GM18507 (cell line): ENCODE measurements around the gene MFSD12.

Experiments used
- DNase-seq: peaks from one replicate; pipeline ENCODE4 v3.0.0; 2011; ENCODE audit warnings: low read depth; ENCODE audit not compliant: insufficient read length; ENCODE audit errors: extremely low spot score
- FAIRE-seq: peaks from 2 replicates; lab custom pipeline; 2011; peaks lifted over from hg19 to GRCh38; lab: Jason Lieb, UNC

The MFSD12 gene

DNA sequence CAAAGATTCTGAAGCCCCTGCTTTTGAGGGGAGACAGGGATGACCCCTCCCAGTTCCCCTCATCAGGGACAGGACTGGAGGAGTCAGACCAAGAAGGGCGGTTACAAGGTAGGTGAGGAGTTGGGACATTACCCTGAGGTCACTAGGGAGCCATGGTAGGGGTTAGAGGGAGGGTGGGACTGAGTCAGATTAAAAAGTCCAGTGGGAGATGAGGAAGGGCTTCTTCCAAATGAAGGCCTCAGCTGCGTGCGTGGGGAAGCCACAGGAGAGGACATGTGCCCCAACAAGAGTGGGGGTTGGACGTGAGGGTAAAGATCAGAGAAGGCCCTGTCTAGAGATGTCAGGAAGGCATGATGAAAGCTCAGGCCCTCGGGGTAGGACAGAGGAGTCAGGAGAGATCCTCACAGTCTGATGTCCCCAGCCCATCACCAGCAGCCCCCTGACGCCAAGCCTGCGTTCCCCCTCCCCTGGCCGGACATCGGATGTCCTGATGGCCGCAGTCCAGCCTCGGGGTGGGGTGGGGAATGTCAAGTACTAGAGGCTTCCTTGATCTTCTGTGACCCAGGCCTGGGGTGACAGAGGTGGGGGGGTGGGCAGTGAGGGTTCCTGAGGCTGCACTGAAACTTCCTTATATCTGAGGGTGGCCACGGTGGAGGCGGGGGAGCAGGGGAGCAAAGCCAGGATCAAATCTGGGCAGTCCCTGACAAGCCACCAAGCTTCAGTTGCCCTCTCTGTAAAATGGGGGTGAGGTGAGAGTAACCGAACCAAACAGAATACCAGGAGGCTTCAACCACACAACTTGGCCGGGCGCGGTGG lies 6.5 kb upstream of the MFSD12 start:
- FAIRE-seq (no peak), DNase-seq (no peak)

DNA sequence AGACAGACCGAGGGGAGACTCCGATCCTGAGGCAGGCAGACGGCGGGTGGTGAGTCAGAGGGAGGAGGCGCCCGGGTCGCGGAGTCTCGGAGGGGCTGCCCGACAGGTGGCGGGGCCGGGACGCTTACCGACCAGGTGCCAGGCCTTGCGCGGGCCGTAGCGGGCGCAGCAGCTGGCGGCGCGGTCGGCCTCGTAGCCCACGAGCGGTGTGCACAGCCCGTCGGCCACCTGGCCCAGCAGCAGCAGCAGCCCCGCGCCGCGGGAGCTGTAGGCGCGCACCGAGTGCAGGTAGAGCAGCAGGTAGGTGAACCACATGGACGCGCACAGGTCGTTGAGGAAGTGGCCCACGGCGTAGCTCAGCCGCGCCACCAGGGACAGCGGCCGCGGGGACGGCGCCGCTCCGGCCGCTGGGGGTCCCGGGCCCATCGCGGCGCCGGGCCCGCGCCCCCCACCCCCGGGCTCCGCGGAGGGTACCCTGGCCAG lies 367 bp downstream of the MFSD12 start:
- no peak for DNase-seq
- no peak for FAIRE-seq

DNA sequence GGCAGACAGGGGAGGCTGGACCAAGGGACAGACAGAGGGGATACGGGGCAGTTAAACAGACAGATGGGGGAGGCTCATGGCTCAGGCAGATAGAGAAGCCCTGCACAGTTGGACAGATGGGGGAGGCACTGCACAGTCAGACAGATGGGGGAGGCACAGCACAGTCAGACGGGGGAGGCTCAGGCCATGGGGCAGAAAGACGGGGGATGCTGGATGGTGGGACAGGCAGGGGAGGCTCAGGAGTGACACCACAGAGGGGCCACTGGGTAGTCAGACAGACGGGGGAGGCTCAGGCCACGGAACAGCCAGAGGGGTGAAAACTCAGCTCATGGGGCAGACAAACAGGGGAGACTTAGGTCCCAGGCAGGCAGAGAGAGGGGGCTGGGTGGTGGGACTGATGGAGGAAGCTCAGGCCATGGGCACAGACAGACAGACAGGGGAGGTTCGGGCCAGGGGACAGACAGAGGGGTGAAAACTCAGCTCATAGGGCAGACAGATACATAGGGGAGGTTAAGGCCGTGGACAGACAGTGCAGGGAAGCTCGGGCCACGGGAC lies 886 bp downstream of the MFSD12 start:
- DNase-seq, result no peak
- FAIRE-seq, result no peak

DNA sequence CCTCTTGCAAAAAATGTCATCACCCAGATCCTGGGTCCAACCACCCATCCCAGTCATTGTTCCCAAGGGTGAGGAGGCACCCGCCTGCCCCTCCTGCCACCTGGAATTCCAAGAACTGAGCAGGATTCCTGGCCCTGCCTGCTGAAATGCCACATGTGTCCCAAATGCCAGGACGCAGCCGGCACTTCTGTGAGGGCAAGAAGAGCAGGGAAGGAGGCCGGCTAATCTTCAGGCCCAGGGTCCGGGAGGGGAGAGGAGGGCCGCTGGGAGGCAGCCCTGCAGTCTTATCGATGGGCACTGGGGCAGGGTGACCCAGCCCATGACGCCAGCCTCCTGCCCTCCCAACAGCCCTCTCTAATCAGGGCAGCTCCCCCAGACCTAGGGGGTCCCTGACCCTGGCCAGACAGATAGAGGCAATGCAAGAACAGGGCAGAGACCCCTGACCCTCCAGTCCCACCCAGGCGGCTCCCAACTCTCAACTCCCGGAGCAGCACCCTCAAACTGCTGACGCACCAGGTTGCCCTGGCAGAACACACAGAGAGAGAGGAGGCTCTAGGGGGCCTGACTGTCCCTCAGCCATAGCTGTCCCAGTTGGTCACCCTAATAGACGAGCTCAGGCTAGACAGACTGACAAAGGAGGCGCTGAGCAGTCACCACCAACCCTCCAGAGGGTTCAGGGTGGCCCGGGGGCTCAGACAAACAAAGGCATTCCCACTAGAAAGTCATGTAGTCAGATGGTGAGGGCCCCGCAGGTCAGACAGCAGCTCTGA lies 1.5 kb downstream of the MFSD12 start:
- DNase-seq (no peak), FAIRE-seq (no peak)

DNA sequence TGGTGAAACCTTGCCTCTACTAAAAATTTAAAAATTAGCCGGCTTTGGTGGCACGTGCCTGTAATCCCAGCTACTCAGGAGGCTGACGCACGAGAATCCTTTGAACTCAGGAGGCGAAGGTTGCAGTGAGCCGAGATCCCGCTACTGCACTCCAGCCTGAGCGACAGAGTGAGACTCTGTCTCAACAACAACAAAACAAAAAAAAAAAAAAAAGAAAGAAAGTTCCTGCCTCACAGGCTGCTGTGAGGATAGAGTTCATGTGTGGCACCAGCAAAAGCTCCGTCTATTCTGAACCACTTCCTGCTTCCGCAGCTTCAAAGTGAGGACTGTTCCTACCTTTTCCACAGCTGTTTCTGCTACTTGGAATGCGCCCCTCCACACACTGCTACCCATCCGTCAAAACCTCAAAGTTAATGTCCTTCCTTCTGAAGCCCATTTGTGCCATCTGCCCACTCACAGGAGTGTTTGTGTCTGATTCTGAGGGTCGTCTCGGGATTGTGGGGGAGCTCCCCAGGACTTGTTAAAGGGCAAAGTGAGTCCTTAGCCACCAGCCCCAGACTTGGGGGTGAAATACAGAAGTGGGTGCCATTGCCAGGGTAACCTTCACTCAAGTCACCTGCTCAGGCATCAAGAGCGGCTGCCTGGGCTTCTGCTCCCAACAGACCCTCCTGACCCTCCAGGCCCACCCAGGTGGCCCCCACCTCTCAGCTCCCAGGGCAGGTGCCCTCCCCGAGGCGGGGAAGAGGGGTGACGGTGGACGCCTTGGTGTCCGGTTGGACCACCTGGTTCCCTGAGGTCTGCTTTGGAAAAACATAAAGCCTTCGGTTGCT lies 2.9 kb downstream of the MFSD12 start:
- FAIRE-seq (peak; percentile 70), DNase-seq (no peak)

DNA sequence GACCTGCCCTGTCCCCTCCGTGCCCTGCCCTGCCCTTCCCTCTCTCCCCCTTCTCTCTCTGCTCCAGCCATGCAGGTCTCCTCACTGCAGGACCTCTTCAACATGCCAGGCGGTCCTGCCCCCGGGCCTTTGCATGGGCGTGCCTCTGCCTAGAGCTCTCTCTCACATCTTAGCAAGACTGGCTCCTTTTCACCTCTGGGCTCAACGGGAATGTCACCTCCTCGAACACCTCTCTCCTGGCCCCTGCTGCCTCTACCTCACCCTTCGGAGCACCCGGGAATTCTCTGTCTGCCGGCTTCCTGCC lies 5.6 kb downstream of the MFSD12 start:
- FAIRE-seq, result no peak
- DNase-seq, result no peak

DNA sequence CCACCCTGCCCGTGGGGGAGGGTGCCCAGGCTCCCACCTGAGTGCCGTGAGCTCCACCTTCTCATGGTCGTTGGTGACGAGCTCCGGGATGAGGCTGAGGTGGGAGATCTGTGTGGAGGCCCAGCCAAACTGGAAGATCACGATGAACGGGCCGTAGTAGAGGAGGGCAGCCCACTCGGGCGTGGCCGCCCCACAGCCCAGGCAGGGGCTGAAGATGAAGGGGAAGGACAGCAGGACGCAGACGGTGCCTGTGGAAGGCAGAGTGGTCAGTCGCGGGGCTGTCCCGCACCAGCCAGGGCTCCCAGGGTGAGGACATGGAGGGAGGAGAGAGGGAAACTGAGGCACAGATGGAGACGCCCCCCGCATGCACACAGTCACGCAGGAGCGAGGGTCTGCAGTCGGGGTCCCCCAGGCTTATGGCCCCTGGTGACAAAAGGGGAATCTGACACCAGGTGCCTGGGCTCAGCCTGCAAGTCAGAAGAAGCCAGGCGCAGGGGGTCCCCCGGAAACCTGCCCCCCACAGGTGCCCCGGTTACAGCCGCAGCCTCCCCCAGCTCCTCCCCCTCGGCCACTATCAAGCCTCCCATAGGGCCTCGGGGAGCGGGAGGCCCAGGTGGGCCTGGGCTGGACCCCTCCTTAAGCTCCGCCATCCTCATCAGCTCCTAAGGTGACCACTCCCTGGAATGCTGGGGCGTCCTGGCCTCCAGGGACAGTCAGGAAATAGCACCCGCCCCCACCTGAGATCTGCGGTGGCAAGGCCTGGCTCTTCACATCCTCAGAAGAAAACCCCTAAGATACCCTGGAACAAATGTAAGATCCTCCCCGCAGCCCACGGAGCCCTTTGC lies 6.2 kb downstream of the MFSD12 start:
- FAIRE-seq, result no peak
- DNase-seq, result no peak

DNA sequence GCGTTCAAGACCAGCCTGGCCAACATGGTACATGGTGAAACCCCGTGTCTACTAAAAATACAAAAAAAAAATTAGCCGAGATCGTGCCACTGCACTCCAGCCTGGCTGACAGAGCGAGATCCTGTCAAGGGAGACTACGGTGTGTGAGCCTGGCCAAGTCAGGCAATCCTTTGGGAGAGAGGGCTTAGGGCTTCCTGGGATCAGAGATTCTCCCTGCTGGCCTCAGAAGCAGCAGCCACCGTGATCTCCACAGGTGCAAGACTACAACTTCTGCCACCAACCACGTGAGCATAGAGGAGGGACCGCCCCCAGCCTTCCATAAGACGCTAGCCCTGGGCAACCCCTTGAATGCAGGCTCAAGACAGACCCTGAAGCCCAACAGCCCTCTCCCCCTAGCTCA lies 7.6 kb downstream of the MFSD12 start:
- FAIRE-seq (no peak), DNase-seq (no peak)

DNA sequence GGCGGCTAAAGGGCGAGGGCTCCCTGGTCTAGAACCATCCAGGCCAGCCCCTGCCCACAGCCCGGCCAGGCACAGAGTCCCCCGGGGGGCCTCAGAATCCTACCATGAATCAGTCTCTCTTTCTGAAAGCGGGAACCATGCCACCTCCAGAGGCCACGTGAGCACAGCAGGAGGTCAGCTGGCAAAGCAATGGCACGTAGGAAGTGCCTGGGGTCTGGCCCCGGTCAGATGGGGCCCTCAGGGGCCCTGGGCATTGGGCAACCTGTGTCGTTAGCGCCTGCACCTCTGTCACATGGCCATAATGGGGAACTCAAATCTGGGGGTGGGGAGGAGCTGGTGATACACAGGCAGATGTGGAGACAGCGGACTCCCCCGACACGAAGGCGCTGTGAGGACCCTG lies 8.8 kb downstream of the MFSD12 start:
- FAIRE-seq (no peak), DNase-seq (no peak)

DNA sequence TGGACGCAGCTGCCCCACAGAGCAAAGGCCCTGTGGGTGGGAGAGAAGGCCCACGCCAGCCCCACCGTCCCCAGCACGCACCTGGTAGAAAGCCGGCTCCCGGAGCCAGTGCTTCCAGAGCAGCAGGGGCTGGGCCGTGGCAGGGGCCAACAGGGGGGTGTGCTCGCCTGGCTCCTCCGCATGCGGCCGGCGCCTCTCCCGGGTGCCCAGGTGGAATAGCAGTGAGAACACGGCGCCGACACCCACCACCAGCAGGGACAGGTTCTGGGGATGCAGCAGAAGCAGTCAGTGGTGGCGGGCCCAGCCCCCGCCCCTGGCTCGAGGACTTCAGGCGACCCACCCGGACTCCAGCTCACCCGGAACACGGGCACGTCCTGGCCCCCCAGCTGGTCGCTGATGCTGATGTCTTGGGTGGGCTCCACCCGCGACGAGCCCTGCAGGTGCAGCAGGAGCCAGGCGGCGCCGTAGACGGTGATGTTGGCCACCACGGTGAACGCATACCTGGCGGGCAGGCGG lies 9.6 kb downstream of the MFSD12 start:
- FAIRE-seq (no peak), DNase-seq (no peak)

DNA sequence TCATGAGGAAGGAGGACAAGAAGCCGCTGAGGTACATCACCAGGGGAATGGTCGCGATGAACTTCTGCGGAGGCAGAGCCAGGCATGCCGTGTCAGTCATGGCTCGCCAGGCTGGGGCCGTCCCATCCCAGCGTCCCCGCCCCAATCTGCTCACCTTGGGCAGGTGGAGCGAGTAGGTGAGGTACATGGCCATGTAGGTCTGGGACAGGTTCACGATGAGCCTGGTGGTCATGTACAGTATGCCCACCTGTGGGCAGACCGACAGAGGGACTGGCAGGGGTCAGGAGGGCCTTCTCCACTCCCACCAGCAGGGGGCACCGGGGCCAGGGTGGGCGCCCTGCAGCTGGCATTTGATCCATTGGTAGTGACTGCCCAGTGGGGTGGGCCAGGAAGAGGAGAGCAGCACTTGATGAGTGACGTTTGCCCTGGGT lies 10.1 kb downstream of the MFSD12 start:
- no peak for FAIRE-seq
- DNase-seq, result no peak

DNA sequence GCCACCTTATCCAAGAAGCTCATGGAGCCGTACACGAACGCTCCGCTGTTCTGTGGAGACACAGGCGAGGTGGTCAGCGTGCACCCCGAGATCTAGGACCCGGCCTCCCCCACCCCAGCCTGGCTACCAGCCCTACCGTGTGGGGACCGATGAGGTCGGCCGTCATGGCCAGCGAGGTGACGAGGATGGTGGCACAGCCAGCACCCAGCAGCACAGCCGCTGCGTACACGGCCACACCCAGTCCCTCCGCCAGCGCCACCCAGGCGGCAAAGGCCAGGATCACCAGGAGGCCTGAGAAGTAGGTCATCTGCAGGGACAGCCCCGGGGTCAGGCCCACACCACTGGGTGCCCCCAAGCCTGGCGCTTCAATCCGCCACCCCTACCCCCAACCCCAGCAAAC lies 11.3 kb downstream of the MFSD12 start:
- FAIRE-seq (no peak), DNase-seq (no peak)

DNA sequence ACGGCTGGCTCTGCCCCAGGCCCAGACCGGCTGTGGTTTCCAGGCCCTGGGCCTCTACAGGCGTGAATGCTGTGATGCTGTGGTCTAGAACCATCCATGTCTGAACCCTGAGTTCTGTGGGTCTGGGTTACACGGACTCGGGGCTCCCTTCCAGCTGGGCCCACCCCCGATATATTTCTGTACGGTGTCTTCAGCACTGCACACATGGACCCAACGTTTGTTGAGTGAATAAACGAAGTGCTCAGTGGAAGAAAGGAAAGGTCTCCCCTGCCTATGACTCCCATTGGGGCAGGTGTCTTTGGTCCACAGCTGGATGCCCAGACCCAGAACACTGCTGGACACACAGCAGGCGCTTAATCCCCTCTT lies 11.7 kb downstream of the MFSD12 start:
- no peak for FAIRE-seq
- no peak for DNase-seq

DNA sequence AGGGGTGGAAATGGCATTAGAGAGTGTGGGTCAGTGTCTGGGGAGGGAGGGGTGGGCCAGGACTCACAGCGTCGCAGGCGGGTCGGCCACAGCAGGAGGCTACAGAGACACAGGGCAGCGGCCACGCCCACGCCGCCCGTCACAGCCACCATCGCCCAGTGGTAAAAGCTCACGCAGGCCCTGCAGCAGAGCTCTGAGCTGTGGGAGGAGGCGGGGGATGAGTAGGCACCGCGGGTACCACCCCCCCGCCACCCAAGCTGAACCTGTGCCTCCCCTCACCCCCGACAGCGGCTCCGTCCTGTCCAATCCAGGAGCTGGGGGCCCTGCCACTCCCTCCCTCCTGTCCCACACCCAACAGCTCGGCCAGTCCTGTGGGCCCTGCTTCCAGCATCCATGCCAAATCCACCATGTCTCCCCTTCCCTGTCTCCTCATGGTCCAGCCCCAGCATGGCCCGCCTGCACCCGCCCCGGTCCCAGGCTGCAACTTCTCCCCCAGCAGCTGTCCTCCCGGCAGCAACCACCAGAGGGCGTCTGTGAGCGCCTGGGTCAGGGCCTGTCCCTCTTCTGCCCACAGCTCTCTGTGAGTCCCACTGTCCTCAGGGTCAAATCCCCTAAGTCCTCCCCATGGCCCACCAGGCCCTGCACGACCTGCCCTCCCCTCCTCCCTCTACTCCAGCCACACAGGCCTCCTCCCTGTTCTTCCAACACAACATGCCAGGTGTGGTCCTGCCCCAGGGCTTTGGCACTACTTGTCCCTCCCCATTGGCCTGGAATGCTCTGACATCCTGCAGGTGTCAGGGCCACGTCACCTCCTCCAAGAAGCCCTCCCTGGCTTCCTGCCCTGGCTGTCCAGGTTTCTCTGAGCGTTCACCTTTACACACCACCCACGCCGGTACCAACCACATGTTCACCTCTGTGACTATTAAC lies 12.4 kb downstream of the MFSD12 start:
- peak; percentile 68 for FAIRE-seq
- DNase-seq, result peak; percentile 66

DNA sequence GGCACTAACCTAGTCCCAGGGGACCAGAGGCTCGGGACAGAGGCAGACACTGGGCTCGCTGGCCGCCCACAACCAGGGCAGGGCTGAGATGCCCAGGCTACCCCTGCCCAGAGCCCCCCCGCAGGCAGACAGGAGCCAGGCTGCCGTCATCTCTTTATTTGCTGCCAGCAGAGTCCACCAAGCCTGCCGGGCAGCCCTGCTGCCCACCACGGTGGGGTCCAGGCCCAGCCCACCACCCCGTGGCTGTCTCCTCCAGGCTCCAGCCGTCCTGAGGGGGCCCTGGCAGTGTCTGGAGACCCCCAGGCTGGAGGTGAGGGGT lies 13.4 kb downstream of the MFSD12 start:
- no peak for FAIRE-seq

DNA sequence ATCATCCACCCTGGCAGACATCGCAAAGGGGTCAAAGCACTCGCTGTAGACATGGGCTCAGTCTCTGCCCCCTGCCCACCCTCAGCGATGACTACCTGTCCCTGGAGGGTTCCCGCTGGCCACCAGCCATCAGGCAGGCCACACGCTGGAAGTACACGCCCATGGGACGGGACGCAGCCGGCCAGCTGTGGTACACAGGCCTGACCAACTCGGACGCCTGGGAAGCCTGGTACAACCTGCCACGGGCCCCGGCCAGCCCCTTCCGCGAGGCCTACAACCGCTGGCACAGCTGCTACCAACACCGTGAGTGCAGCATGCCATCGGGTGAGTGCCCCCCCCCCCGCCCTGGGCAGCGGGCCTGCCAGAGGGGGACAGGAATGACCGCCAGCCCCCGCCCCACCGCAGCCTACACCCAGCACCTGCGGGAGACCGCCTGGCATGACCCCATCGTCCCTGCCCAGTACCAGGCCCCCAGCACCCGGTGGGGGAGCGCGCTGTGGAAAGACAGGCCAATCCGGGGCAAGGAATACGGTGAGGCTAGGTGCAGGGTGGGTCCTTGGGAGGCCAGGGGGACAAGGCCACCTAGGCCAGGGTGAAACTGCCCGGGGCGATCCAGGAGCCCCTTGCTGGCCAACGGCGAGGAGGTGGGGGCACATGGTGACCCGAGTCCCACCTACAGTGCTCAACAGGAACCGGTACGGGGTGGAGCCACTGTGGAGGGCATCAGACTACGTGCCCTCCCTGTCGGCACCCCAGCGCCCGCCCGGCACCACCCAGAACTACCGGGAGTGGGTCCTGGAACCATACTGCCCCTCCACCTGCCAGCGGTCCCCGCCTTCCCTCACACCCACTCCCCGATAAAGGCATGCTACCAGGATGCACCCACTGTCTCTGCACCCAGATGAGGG lies 14.0 kb downstream of the MFSD12 start:
- FAIRE-seq, result no peak
- DNase-seq, result no peak

More for the DNA sequence above, 13.4 kb downstream of the MFSD12 start:
- no peak for DNase-seq

DNA sequence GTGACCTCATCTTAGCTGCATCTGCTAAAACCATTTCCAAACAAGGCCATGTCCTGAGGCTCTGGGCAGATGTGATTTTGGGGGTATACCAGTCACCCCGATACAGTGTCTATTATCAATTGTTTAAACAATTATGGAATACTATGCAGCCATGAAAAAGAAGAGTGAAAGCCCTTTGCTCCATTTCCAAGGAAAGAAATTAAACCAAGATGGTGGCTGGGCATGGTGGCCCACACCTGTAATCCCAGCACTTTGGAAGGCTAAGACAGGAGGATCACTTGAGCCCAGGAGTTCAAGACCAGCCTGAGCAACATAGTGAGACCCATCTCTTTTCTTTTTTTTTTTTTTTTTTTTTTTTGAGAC lies 17.6 kb downstream of the MFSD12 start:
- DNase-seq (no peak), FAIRE-seq (no peak)
